GM18951 (cell line): ENCODE data around the gene COL3A1.

ENCODE experiments used
- POLR2A ChIP-seq: IDR thresholded peaks from 4 replicates; pipeline ENCODE4 v1.6.1; 2011; ENCODE audit warnings: mild to moderate bottlenecking; ENCODE audit not compliant: insufficient read length, insufficient read depth; ENCODE audit errors: extremely low read depth
- in situ Hi-C: fragments of 300-500 bp; cut with MboI; formaldehyde crosslinking; loops from one replicate; pipeline ENCODE4 v1.12.0; 2022; ENCODE audit warnings: low sequenced_read_pairs, mixed read lengths, inconsistent platforms; ENCODE audit not compliant: unreplicated experiment

COL3A1 gene

GRCh38 chr2:189014449-189015138 is 40.4 kb downstream of the COL3A1 start:
- in situ Hi-C loops: no loop called here
- no peak for TF ChIP-seq POLR2A

GRCh38 chr2:189015359-189015758 is 41.2 kb downstream of the COL3A1 start:
- TF ChIP-seq POLR2A: no peak
- in situ Hi-C loops: no loop called here

- in situ Hi-C loops: no loop called here
- no peak for TF ChIP-seq POLR2A
These were observed 42.2 kb downstream of the COL3A1 start for GRCh38 chr2:189016311-189016861.

GRCh38 chr2:189018631-189019030 is 44.5 kb downstream of the COL3A1 start:
- no peak for TF ChIP-seq POLR2A
- in situ Hi-C loops: no loop called here

GRCh38 chr2:189020179-189020578 is 46.0 kb downstream of the COL3A1 start:
- TF ChIP-seq POLR2A: no peak
- in situ Hi-C loops: no loop called here

GRCh38 chr2:189022053-189022481 is 47.9 kb downstream of the COL3A1 start:
- in situ Hi-C loops: no loop called here
- TF ChIP-seq POLR2A: no peak

- no peak for TF ChIP-seq POLR2A
- in situ Hi-C loops: no loop called here
These were observed 48.3 kb downstream of the COL3A1 start for GRCh38 chr2:189022492-189022891.

- TF ChIP-seq POLR2A: no peak
- in situ Hi-C loops: no loop called here
These were observed 50.9 kb downstream of the COL3A1 start for GRCh38 chr2:189024901-189025618.

- TF ChIP-seq POLR2A: no peak
- in situ Hi-C loops: no loop called here
These were observed 63.3 kb downstream of the COL3A1 start for GRCh38 chr2:189037518-189037917.

GRCh38 chr2:189045836-189046235 is 71.7 kb downstream of the COL3A1 start:
- TF ChIP-seq POLR2A: no peak
- in situ Hi-C loops: no loop called here

GRCh38 chr2:189046320-189046719 is 72.1 kb downstream of the COL3A1 start:
- TF ChIP-seq POLR2A: no peak
- in situ Hi-C loops: no loop called here

GRCh38 chr2:189047171-189047888 is 73.2 kb downstream of the COL3A1 start:
- in situ Hi-C loops: no loop called here
- no peak for TF ChIP-seq POLR2A

GRCh38 chr2:189048189-189048588 is 74.0 kb downstream of the COL3A1 start:
- in situ Hi-C loops: no loop called here
- no peak for TF ChIP-seq POLR2A
